BJ (cell line): ENCODE data around the gene EP400. TPM values are rescaled to one million over a fixed set of nuclear protein-coding genes. Genes with fewer than 3 reads are reported as not detected.

Experiments
- CTCF ChIA-PET: fragments of 350-600 bp; formaldehyde crosslinking; extraction: SDS; loops from one replicate; lab custom pipeline; 2021; ENCODE audit warnings: antibody characterized with exemption, inconsistent platforms; lab: Yijun Ruan, JAX
- POLR2A ChIA-PET: fragments of 300-600 bp; sonication (Branson Sonifier 250); formaldehyde crosslinking; extraction: SDS; loops from one replicate; lab custom pipeline; 2021; ENCODE audit warnings: antibody characterized with exemption; lab: Charles Lee
- DNase-seq: peaks from one replicate; pipeline ENCODE4 v3.0.0-alpha.2; 2011; ENCODE audit warnings: low read depth
- H3K27me3 ChIP-seq: 2 replicates; pipeline ENCODE4 v1.6.0; 2011; ENCODE audit warnings: low read length; ENCODE audit not compliant: control insufficient read depth, insufficient read depth
- H3K36me3 ChIP-seq: 2 replicates; pipeline ENCODE4 v1.5.1; 2011; ENCODE audit warnings: low read length; ENCODE audit not compliant: control insufficient read depth, insufficient read depth
- H3K4me3 ChIP-seq: 2 replicates; pipeline ENCODE4 v1.5.1; 2011; ENCODE audit warnings: low read depth, mild to moderate bottlenecking, control low read depth, low read length
- polyA plus RNA-seq: library from polyadenylated mRNA; depleted of rRNA; stranded (reverse); fragments of >200 nt; gene quantifications from 2 replicates; pipeline ENCODE4 v1.2.3, GENCODE V29; 2011
- TF ChIP-seq, protein P1 (sequence below): IDR thresholded peaks from 2 replicates; pipeline ENCODE4 v1.5.1; 2011; ENCODE audit warnings: low read depth, mild to moderate bottlenecking, control low read depth, inconsistent platforms, low read length, moderate library complexity; ENCODE audit not compliant: insufficient read depth

The EP400 gene
- polyA plus RNA-seq, 1 experiment, result 2.5 TPM

- peaks cover 27% of the 10 kb centered on the region for H3K36me3 ChIP-seq
- TF ChIP-seq, protein P1, sequence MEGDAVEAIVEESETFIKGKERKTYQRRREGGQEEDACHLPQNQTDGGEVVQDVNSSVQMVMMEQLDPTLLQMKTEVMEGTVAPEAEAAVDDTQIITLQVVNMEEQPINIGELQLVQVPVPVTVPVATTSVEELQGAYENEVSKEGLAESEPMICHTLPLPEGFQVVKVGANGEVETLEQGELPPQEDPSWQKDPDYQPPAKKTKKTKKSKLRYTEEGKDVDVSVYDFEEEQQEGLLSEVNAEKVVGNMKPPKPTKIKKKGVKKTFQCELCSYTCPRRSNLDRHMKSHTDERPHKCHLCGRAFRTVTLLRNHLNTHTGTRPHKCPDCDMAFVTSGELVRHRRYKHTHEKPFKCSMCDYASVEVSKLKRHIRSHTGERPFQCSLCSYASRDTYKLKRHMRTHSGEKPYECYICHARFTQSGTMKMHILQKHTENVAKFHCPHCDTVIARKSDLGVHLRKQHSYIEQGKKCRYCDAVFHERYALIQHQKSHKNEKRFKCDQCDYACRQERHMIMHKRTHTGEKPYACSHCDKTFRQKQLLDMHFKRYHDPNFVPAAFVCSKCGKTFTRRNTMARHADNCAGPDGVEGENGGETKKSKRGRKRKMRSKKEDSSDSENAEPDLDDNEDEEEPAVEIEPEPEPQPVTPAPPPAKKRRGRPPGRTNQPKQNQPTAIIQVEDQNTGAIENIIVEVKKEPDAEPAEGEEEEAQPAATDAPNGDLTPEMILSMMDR, result no peak
- H3K27me3 ChIP-seq, result no peaks in the 10 kb centered on the region
- DNase-seq, result no peak
- ChIA-PET POLR2A (no interaction called here), CTCF (no interaction called here)
- H3K4me3 ChIP-seq, result no peak overlapping the region
Measured at GRCh38 chr12:132056951-132057350, 107.2 kb downstream of the EP400 start.

GRCh38 chr12:132057691-132058090 lies 107.9 kb downstream of the EP400 start:
- ChIA-PET CTCF (no interaction called here), POLR2A (no interaction called here)
- TF ChIP-seq, protein P1, result no peak
- Histone ChIP-seq H3K27me3 (no peaks in the 10 kb centered on the region), H3K4me3 (no peak overlapping the region), H3K36me3 (peaks cover 27% of the 10 kb centered on the region)
- DNase-seq, result no peak

GRCh38 chr12:132061197-132061596 lies 111.5 kb downstream of the EP400 start:
- Histone ChIP-seq H3K36me3 (peaks cover 26% of the 10 kb centered on the region), H3K4me3 (no peak overlapping the region), H3K27me3 (no peaks in the 10 kb centered on the region)
- CTCF ChIA-PET, result no interaction called here
- TF ChIP-seq, protein P1, result no peak
- POLR2A ChIA-PET, result no interaction called here
- DNase-seq, result no peak

DNA sequence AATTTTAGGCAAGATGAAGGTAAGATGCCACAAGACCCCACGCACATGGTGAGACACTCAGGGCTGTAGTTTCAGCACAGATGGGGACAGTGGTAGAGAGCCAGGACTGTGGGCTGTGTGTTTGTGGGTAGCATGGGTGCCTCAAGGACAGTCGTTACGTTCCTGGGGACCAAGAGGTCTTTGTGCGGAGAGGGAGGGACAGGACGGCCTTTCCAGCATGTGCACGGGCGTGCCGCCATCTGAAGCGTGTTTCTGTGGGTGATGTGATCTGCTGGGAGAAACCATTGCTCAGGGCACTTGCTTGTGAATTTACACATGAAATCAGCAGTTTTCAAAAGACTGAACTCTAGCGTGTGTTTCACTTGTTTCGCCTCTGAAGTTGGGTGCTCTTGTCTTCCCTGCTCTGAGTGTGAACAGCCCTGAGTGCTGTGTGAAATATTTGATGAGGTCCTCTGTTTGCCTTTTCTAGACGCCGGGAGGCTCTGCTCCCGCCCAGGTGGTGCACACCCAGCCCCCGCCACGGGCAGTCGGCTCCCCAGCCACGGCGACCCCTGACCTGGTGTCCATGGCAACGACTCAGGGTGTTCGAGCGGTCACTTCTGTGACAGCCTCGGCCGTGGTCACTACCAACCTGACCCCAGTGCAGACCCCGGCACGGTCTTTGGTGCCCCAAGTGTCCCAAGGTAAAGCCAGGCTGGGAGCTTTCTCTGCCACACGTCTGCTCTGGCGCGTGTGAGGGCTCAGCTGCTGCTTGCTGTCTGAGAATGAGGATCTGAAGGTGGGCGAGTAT lies 112.1 kb downstream of the EP400 start:
- POLR2A ChIA-PET, result interaction anchor here (0.7 kb wide), 1 partner anchor 313 kb away, joined by 6 read pairs; no protein-coding TSS in a partner anchor
- peaks cover 31% of the 10 kb centered on the region for H3K36me3 ChIP-seq
- no peak for DNase-seq

DNA sequence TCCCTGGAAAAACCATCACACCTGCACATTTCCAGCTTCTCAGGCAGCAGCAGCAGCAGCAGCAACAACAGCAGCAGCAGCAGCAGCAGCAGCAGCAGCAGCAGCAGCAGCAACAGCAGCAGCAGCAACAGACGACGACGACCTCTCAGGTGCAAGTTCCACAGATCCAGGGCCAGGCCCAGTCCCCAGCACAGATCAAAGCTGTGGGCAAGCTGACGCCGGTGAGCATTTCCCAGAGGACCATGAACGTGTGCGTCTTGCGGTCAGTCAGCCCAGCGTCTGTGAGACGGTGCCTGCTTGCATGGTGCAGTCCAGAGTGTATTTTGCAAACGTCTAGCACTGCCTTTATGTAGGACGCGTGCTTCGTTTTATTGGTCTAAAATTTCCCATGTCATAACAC lies 112.7 kb downstream of the EP400 start:
- TF ChIP-seq, protein P1, result no peak
- POLR2A ChIA-PET, result interaction anchor here (0.7 kb wide), 1 partner anchor 312 kb away, joined by 6 read pairs; no protein-coding TSS in a partner anchor

More for the DNA sequence above, 112.1 kb downstream of the EP400 start:
- TF ChIP-seq, protein P1, result no peak
- CTCF ChIA-PET, result no interaction called here
- Histone ChIP-seq H3K4me3 (no peak overlapping the region), H3K27me3 (no peaks in the 10 kb centered on the region)

More for the DNA sequence above, 112.7 kb downstream of the EP400 start:
- no peaks in the 10 kb centered on the region for H3K27me3 ChIP-seq
- peaks cover 36% of the 10 kb centered on the region for H3K36me3 ChIP-seq
- DNase-seq, result no peak
- CTCF ChIA-PET, result no interaction called here
- H3K4me3 ChIP-seq, result no peak overlapping the region
